ENCODE results near the gene TTC24. TPM values are rescaled to one million over a fixed set of nuclear protein-coding genes. Genes with fewer than 3 reads are reported as not detected.

The TTC24 gene
- total and polyA plus RNA-seq, 10 of the 15 experiments (the other 5 are each of a cell fraction or from before 2014, with no cell fraction given) = 0.05 to 6.4 (median 2.9) TPM; not detected in 1

DNA sequence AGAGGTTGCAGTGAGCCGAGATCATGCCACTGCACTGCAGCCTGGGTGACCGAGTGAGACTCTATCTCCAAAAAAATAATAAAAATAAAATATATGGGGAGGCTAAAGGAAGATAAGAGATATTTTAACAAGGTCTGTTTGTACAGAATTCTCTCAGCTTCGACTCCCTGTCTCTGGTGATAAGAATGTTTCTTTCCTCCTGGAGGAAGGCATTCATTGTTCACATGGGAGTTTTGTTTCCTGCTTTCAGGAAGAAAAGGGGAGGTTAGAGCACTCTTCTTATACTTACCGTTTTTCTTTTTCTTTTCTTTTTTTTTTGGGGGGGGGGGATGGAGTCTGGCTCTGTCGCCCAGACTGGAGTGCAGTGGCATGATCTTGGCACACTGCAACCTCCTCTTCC lies 10.0 kb downstream of the TTC24 start:
- Histone ChIP-seq H3K36me3 (ENCODE audit: control insufficient read depth in 2 of 2, insufficient read depth in 2 of 2, low read length in 1 of 2) (peaks cover 6 to 9% of the 10 kb centered on the region in 2 experiments; a peak in 2 of 4 replicates), H3K27ac (ENCODE audit: control insufficient read depth, insufficient read depth) (no peak overlapping the region), H3K9ac (ENCODE audit: control insufficient read depth, insufficient read depth, low read length) (no peak overlapping the region), H3K9me3 (replicated peaks; ENCODE audit: control insufficient read depth, insufficient read depth, low read length) (no peaks in the 10 kb centered on the region), H3K79me2 (ENCODE audit: control insufficient read depth, insufficient read depth, low read length) (peaks cover 9% of the 10 kb centered on the region), H3K27me3 (replicated peaks in 1 of 2; ENCODE audit: control insufficient read depth in 2 of 2, insufficient read depth in 2 of 2, low read length in 1 of 2) (no peaks in the 10 kb centered on the region; a peak in 1 of 4 replicates), H3K4me1 (ENCODE audit: control insufficient read depth, insufficient read depth, low read length) (peaks cover 5% of the 10 kb centered on the region), H3K4me3 (no peak overlapping the region), H4K20me1 (ENCODE audit: control insufficient read depth, insufficient read depth) (no peaks in the 10 kb centered on the region), H2AFZ (ENCODE audit: control insufficient read depth, low read depth, low read length) (no peak overlapping the region), H3K4me2 (ENCODE audit: control insufficient read depth, insufficient read depth) (no peak overlapping the region)
- intact Hi-C loops (cut with micrococcal nuclease; ENCODE audit: unreplicated experiment) (no loop called here), in situ Hi-C loops (cut with MboI) (no loop called here)
- SMC1A ChIA-PET (ENCODE audit: uncharacterized antibody, unreplicated experiment) = interaction anchor here (1.4 to 5.9 kb wide), 3 partner anchors 13 to 82 kb away, joined by 3 to 47 read pairs (median 3); partner anchors contain the start of gene GPATCH4
- 39% methylated on average over 4 of the region's 5 CpGs for WGBS (ENCODE audit: insufficient coverage, insufficient replicate concordance, low lambda C conversion rate, missing lambda C conversion rate)
- DNase-seq (ENCODE audit: low read depth, low spot score) = no peak
- POLR2A ChIA-PET = no interaction called here
- CTCF ChIA-PET = interaction anchor here (0.9 to 2.0 kb wide), 4 partner anchors 16 to 132 kb away, joined by 3 to 11 read pairs (median 4); no protein-coding TSS in a partner anchor
- ATAC-seq = no peak
- RAD21 ChIA-PET (ENCODE audit: unreplicated experiment) = no interaction called here
- no peak for FAIRE-seq
- TF ChIP-seq LARP7 (IDR thresholded peaks at IDR 0.05) = no peak
- no peak for TF ChIP-seq EZH2 (IDR thresholded peaks at IDR 0.05; ENCODE audit: borderline replicate concordance, control insufficient read depth, low read depth, low read length)
- no peak for TF ChIP-seq MXI1 (IDR thresholded peaks at IDR 0.05; ENCODE audit: low read depth, low read length)
- TF ChIP-seq ETV6 (conservative IDR thresholded peaks at IDR 0.05 in 1 of 2, IDR thresholded peaks at IDR 0.05 in 1 of 2; ENCODE audit: borderline replicate concordance in 1 of 2, low read depth in 1 of 2) = no peak
- no peak for TF ChIP-seq DPF2 (IDR thresholded peaks at IDR 0.05)
- TF ChIP-seq POLR2AphosphoS2 (IDR thresholded peaks at IDR 0.05; ENCODE audit: low read depth, low read length) = no peak
- TF ChIP-seq PAX5 (IDR thresholded peaks at IDR 0.05; ENCODE audit: borderline replicate concordance, low read depth, low read length) = no peak
- TF ChIP-seq MYB (IDR thresholded peaks at IDR 0.05; ENCODE audit: borderline replicate concordance, low read depth, low read length) = no peak
- no peak for TF ChIP-seq ZBED1 (IDR thresholded peaks at IDR 0.05; ENCODE audit: borderline replicate concordance)
- no peak for TF ChIP-seq RCOR1 (conservative IDR thresholded peaks at IDR 0.05; ENCODE audit: low read depth, low read length)
- TF ChIP-seq CEBPB (IDR thresholded peaks at IDR 0.05; ENCODE audit: borderline replicate concordance in 1 of 2, low read depth in 2 of 2, low read length in 2 of 2) = no peak
- no peak for TF ChIP-seq ZNF207 (IDR thresholded peaks at IDR 0.05; ENCODE audit: borderline replicate concordance)
- TF ChIP-seq BCL11A (IDR thresholded peaks at IDR 0.05; ENCODE audit: low read depth, low read length) = no peak
- no peak for TF ChIP-seq IRF4 (IDR thresholded peaks at IDR 0.05; ENCODE audit: low read depth, low read length)
- TF ChIP-seq ZNF24 (IDR thresholded peaks at IDR 0.05) = no peak
- no peak for TF ChIP-seq NR2C1 (IDR thresholded peaks at IDR 0.05)
- TF ChIP-seq SMAD1 (IDR thresholded peaks at IDR 0.05; ENCODE audit: low read depth, partially characterized antibody) = no peak
- BruUV-seq (replicated peaks) = no TSS peak

Measured in GM12878 (cell line).